Anterior cingulate cortex (tissue), 58 donors: Measurements from ENCODE around the gene SCN4B.

Source experiments
- DNase-seq, 58 donors: peaks; one replicate each; lab custom pipeline; 2025; lab: John Stamatoyannopoulos, UW

SCN4B gene

DNA sequence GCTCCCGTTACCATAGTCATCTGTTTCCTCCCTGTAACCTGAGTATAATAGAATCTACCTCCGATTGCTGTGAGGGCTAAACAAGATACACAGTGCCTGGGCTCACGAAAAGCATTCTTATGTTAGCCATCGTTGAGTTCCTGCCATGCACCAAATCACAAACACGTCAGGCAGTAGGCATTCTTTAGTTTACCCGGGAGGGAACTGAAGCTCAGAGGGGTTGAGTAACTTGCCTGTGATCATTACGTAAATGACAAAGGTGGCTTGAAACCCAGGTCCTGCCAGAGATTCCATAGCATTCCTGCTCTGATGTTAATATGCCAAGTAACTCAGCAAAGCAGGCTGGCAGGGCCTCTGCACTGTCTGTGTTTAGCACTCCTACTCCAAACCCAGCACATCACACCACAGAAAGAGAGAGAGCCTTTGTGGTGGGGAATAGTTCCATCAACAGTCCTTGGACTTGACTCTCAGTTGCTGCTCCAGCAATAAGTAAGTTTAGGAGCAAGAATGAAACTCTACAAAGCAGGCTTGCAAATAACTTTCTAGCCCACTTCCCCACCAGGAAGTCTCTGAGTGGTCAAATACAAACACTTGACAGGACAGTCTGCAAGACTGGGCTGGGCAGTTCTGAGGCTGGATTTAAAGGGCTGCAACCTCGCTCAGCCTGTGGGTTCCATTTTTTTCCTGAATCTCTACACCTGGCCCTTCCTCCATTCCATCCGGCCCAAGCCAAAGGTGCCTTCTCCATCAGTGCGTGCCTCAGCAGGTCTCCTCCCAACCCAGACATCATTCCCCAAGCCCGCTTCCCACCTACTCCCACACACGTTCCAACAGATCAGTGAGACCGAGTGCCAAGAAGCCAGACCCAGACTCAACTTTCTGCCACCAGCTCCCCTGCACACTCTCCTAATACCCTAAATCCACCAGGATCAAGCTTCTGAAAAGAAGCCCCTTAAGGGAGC lies 22.7 kb upstream of the SCN4B start:
- peak in 18 of 58 donors; percentile 6 to 65 (median 26) for DNase-seq

DNA sequence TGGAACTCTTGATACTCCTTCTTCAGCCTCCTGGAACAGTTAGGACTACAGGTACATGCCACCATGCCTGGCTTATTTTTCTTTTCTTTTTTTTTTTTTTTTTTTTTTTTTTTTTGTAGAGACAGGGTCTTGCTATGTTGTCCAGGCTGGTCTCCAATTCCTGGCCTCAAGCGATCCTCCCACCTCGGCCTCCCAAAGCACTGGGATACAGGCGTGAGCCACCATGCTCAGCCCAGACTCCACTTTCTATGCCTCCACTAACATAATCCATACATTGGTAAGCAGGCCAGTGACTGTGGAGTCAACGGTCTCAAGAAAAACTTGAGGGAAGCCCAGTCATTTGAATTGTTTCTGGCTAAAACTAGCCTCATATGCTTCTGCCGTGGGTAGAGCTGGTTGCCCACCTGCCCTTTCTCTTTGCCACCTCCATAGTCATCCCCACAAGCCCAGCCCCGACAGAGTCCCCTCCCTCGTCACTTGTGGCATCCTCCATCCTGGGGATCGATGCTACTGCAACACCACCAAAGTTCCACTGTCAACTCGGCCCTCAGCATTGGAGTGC lies 21.5 kb upstream of the SCN4B start:
- DNase-seq: no peak

DNA sequence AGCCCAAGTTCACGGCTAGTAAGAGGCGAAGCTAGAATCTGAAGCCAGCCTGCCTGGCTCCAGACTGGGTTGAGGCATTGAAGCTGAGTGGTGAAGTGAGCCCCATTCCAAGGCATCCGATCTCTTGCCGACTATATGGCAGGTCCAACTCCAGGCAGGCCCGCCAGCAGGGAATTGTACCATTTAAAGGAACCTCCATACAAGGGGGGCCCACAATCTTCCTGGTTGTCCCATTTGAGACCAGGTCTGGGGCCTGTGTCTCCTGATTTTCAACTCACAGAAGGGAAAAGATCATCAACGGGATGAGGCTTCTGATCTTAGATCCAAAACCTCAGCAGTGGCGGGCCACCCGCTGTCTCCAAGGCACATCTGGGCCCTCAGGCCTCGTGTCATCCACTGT lies 19.7 kb upstream of the SCN4B start:
- no peak for DNase-seq

DNA sequence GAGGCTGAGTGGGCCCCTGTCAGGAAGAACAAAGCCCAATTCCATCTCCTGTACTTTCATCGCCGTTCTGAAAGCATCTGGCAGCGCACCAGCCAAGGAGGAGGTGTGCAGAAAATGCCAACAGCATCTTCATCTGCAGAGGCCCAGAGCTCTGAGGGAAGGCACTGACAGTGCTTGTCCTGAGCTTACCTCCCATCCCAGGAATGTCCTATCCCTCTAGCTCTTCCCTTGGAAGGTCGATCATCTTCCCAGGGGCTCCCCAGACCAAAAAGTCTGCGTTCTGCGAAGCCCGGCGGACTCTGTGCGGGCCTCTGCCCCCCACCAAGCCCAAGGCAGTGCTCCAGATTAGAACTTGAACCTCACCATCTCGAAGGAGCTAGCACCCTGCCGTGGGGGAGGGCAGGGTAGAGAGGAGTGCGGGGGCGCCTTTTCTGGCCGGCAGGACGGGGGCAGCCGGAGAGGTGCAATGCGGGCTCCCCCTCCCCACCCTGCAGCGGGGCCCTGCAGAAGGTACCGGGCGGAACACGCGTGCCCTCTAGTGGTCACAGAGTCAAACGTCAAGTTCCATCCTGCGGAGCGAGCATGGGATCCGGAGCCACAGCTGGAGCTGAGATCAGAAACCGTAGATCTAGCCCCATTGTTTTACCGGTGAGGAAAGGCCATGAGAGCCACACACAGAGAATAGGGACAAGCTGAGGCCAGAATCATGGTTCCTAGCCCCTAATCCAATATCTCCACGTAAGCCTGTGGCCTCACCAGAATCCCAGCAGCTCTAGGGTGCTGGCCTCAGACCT lies 18.8 kb upstream of the SCN4B start:
- DNase-seq: peak in 55 of 58 donors; percentile 31 to 89 (median 70)

DNA sequence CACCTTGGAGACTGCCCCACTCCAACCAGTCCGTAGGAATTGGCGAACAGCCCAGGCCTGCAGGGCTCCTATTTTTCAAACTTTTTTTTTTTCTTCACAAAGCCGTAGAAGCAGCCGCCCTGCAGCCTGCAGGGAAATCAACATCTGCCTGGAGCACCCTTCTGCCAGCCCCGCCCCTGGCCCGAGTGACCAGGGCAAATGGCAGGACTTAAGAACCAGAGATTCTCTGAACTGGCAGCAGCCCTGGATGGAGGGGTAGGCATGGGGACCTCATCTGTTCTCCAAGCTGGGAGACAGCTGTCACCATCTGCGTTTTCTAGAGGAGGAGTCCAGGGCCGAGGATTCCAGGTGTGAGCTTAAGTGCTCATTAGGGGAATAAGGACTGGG lies 18.3 kb upstream of the SCN4B start:
- no peak for DNase-seq

DNA sequence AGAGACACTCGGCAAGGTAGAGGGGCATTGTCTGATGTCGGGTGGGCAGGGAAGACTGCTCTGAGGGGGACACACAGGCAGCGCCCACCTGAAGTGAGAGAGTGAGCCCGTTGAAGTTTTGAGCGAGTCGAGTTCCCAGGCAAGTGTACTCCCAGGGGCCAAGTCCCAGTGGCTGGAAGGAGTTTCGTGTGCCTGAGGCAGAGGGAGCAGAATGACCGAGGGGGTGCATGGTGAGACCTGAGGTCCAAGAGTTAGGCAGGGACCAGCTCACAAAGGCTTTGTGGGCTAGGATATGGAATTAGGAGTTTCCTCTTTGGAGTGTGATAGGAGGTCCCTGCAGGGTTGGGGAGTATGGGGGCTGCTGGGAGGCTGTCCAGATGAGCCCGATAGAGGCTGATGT lies 17.6 kb upstream of the SCN4B start:
- no peak for DNase-seq

DNA sequence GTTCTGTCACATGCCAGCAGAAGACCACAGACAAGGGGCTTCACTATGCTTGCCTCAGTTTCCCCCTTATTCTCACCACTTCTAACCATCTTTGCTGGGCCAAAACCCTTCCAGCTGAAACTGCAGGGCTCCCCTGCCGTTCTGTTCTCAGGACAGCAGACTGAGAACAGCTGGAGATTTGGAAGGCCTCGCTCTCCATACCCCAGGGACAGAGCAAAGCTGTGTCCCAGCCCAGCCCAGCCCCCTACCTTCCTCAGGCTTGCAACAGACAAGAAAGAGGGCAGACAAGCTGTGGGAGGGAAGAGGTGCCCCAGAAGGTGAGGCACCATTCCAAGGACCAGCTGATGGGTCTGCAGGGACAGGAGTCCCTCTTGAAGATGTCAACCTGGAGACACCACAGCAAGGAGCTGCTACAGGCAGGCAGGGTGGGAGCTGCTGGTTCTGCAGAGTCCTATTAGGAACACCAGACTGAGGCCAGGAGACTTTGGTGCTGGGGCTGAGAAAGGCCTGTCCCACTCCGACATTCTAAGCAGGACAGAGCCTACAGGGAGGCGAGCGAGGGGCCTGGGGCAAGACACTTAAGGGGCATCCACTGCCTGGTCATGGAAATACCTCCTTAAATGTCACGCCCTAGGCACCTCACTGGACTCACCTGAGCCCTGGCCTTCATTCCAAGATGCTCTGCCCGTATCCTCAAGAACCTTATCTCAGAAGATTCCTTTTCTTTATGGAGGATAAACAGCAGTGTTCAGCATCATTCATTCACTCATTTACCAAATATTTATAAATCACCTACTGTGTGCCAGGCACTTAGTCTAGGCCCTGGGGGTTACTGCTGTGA lies 16.9 kb upstream of the SCN4B start:
- DNase-seq: no peak

DNA sequence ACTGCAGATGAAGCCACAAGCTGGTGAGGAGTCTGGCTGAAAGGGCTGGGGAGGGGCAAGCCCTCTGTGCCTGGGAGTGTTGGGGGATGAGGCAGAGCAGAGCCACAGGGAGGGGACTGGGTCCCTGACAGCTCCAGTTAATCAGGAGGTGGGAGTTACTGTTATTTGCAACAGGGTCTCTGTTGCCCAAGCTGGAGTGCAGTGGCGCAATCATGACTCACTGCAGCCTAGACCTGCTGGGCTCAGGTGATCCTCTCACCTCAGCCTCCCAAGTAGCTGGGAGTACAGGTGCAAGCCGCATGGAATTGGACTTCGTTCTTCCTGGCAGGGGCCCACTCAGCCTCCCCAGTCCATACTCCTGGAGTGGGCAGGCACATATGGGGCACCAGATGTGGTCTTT lies 16.1 kb upstream of the SCN4B start:
- no peak for DNase-seq

DNA sequence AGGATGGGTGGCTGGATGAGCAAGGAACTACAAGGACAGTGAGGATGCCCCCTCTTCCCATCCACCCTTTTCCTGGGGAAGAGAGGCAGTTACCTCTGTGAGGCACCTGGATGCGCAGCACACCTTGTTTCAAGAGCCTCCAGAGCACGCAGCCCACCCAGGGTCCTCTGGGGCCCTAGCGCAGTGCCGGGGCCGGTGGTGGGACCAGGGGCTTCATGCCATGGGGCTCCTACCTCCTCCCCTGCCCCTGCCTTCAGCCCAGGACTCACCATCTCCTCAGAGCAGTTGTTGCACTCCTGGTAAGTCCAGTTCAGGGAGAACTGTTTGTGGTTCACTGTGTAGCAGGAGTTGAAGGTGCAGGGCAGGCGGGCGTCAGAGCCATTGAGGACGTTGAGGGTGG lies 15.7 kb upstream of the SCN4B start:
- DNase-seq: no peak

DNA sequence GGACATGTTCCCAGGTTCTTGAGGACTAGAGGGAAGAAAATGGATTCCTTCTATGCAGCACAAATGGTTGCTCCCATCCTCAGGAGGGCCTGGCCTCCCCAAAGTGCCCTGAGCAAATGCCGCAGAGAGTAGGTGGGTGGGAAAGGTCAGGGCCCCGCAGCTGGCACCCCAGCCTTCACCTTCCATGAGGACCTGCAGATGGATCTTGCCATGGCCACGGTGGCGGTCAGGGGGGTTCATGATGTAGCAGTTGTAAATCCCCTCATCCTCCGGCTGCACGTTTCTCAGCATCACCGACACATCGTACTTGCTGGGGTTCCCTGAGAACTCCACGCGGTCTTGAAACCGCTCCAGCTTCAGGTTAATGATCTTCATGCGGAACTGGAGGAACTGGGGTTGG lies 15.3 kb upstream of the SCN4B start:
- no peak for DNase-seq

DNA sequence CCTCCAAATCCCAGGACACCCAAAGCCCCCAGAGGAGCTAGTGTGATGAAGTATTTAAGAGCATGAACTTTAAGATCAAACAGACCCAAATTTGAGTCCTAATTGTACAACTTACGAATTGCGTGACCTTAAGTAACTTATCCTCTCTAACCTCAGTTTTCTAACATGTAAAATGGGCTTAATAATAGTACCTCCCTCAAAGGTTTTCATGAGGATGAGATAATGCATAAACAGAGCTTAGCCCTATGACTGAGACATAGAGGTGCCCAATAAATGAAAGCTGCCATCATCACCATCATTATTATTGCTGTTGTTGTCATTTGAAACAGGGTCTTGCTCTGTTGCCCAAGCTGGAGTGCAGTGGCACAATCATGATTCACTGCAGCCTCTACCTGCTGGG lies 14.6 kb upstream of the SCN4B start:
- DNase-seq: no peak

DNA sequence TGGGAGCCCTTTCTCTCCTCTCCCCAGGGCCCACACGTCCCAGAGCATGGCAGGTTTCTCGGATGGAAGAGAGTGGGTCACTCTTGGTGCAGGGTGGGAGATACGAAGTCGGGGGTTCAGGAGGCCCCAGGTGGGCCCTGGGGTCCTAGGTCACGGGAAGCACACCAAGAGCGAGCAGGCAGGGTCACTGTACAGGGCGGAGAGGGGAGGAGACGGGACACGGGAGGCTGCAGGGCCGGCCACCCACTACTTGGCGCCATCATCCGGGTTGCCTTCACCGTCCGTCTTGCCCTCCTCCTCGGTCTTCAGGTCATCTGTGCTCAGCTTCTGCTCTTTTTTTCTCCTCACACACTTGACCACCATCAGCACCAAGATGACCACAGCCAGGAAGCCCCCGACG lies 14.0 kb upstream of the SCN4B start:
- DNase-seq: no peak

DNA sequence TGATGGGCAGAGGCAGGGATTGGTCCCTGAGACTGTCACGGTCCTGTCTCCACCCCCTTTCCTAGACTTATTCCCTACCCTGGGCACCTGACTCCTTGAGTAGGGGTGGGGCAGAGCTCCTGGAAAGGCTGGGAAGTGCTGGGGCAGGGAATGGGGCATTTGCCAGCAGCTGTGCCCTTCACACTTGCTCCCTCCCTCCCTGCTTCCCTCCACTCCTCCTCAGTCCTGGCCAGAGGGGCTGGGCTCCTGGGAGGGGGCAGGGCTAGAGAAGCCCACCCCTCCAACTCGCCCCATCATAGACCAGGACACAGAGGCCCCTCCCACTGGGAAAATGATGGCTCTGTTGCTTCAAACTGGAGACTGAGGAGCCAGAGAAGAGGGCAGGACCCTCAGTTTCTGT lies 12.3 kb upstream of the SCN4B start:
- DNase-seq: no peak

DNA sequence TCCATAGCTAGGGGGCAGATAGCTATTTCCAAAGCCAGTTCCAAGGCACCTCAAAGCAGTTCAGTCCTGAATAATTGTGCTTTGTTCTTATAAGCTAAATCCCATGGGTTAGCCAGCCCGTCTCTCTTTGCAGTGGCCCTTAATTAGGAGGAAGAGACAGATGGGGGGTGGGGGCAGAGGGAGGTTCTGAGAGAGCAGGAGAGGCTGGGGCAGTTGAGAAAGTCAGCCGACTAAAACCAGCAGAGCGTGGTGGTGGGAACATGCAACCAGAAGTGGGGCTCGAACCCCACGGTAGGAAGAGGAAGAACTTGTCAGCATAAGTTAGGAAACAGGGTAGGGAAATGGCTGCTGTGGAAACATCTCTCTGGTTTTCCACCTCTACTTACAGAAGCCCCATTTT lies 10.9 kb upstream of the SCN4B start:
- DNase-seq: no peak

DNA sequence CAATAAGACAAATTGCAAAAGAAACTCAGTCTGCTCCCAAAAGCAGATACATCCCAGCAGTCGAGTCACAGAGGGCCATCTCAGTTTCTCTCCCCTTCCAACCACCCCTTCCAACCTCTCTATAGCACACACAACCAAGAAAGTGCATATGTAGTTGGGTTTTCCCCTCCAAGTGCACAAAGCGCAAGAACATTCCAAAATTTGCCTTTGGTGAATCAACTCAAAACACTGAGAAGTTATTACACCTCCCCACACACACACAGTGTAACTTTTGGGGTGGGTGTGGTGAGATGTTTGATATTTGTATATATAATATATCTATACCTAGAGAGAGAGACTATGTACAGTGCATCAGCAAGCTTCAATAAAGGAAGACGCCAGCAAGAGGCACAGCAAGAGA lies 10.2 kb upstream of the SCN4B start:
- no peak for DNase-seq

DNA sequence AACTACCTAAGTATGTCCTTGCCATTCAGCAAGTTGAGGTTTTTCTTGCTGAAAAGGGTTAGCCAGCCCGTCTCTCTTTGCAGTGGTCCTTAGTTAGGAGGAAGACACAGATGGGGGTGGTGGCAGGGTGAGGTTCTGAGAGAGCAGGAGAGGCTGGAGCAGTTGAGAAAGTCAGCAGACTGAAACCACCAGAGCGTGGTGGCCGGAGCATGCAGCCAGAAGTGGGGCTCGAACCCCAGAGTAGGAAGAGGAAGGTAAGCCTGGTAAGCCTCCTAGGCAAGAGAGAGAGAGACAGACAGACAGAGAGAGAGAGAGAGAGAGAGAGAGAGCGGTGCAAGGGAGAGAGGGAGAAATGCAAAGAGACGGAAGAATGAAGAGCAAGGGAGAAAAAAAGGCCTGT lies 9.2 kb upstream of the SCN4B start:
- DNase-seq: no peak

DNA sequence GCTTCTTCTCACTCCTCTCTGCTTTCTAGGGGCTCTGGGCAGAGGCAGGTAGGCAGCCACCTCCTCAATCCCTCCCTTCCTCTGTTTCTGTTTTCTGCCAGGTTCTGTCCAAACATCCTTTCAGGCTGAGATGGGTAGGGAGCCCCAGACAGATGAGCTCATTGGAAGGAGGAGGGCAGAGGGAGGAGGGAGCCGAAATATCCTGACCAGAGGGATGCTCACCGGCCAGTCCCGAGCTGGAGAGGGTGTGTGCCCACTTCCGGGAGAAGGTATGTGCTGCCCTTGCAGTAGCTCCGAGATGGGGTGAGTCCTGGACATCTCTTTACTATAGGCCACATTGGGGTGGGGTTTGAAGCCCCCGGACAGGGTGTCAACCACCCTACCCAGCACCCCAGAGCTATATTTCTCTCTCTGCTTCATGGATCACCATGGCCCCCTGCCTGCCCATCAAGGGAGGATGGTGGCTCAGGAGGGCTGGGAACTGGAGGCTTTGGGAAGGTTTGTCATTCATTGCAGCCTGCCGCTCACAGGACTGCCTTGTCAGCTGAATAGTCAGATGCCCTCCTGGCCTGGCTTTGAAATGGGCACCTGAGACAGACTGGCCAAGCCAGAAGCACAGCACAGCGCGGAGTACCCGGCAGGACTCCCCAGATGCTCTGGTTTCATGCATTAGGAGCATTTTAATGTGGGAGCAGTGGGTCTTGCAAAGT lies 4.7 kb upstream of the SCN4B start:
- no peak for DNase-seq

DNA sequence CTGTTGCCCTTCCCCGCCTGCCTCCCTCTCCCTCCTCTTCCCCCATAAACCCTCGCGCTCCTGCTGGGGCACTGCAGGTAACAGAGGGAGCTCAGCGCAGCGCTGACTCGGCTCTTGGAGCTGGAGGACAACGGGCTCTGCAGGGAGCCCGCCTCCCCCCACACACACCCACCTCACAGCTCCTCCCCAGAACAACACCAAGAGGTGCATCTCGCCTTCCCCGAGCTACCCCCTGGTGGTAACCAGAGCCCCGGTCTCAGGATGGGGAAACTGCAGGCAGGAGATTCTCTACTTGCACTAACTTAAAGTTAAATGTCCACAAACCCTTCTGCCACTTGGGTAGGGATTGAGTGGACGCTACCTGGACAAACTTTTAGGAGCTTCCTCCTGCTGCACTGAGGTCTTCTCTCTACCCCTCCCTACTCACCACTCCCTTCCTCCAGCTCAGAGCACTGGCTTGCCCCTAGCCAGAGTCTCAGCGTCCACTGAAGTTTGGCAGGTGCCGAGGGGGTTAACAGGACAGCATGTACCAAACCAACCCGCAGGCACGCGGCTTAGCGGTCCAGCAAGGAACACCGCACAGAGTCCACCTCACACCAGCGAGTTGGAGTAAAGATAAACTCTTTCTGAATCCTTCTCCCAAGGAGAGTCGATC lies 4.0 kb upstream of the SCN4B start:
- DNase-seq: no peak

DNA sequence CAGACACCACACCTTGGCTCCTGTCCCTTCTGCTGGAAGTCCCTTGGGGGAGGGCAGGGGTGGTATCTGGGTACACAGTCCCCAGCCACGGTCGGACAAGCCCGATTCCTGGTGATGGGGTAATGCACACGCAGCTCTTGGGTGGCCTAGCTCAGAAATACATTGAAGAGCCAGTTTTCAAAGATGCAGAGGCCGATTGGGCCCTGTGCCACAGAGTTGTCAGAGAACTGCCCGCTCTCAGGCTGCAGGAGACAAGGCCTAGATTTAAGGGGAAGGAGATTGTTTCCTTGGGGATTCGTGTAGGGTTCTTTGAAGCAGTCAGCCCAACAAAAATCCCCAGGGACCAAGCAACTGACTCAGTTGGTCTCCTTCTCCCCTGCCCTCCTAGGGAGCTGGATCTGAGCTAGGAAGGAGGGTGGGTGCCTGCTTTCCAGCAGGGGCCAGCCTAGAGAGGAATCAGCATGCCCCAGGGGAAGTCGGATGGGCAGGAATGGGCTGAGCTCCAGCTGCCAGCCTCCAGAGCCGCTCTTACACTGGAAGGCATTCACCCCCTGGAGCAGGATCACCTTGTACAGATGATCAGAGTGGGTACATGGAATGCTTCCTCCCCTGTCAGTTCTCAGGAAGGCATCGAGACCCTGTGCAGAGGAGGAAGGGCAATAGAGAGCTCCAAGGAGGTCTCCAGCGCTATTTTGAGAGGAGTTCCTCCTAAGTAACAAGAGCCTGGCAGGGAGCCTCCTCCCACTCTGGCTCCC lies 3.3 kb upstream of the SCN4B start:
- no peak for DNase-seq
